Measurements from ENCODE around the gene CCT6B.
"Not testable (repeated sequence)": the region's sequence is repeated elsewhere in the genome, so short reads cannot be mapped to it uniquely, and the experiment has no call there.

CCT6B gene

GRCh38 chr17:34979650-34980352 lies 18.5 kb upstream of the CCT6B start:
- DNase-seq, result no peak

GRCh38 chr17:34979153-34979552 lies 17.9 kb upstream of the CCT6B start:
- DNase-seq, result no peak

GRCh38 chr17:34974794-34975785 lies 13.8 kb upstream of the CCT6B start:
- DNase-seq, result no peak

GRCh38 chr17:34974179-34974578 lies 12.9 kb upstream of the CCT6B start:
- no peak for DNase-seq

- DNase-seq, result no peak
Measured at GRCh38 chr17:34958438-34958837, 2.8 kb downstream of the CCT6B start.

GRCh38 chr17:34950780-34951179 lies 10.5 kb downstream of the CCT6B start:
- DNase-seq, result not testable (repeated sequence)

GRCh38 chr17:34930283-34930682 lies 31.0 kb downstream of the CCT6B start:
- DNase-seq, result no peak

- DNase-seq, result no peak
Measured at GRCh38 chr17:34926661-34927060, 34.6 kb downstream of the CCT6B start.

- DNase-seq, result no peak
Measured at GRCh38 chr17:34920676-34921075, 40.6 kb downstream of the CCT6B start.

GRCh38 chr17:34917381-34917780 lies 43.9 kb downstream of the CCT6B start:
- DNase-seq, result no peak

GRCh38 chr17:34916120-34916519 lies 45.1 kb downstream of the CCT6B start:
- DNase-seq, result no peak

- no peak for DNase-seq
Measured at GRCh38 chr17:34913001-34913400, 48.3 kb downstream of the CCT6B start.

- no peak for DNase-seq
Measured at GRCh38 chr17:34909040-34909439, 52.2 kb downstream of the CCT6B start.

GRCh38 chr17:34902831-34903547 lies 58.3 kb downstream of the CCT6B start:
- no peak for DNase-seq

- no peak for DNase-seq
Measured at GRCh38 chr17:34899643-34900291, 61.5 kb downstream of the CCT6B start.

GRCh38 chr17:34895383-34895782 lies 65.9 kb downstream of the CCT6B start:
- no peak for DNase-seq

- DNase-seq, result no peak
Measured at GRCh38 chr17:34894964-34895363, 66.3 kb downstream of the CCT6B start.

- no peak for DNase-seq
Measured at GRCh38 chr17:34892461-34893249, 68.6 kb downstream of the CCT6B start.

- DNase-seq, result no peak
Measured at GRCh38 chr17:34886831-34887230, 74.4 kb downstream of the CCT6B start.

GRCh38 chr17:34885076-34885475 lies 76.2 kb downstream of the CCT6B start:
- no peak for DNase-seq

- DNase-seq, result no peak
Measured at GRCh38 chr17:34884597-34884996, 76.7 kb downstream of the CCT6B start.
